NCI-H774 (cell line): ENCODE results near the gene RBCK1.
"Not testable (repeated sequence)": the region's sequence is repeated elsewhere in the genome, so short reads cannot be mapped to it uniquely, and the experiment has no call there.

ENCODE experiments used
- DNase-seq: peaks from one replicate; lab custom pipeline; 2025; lab: John Stamatoyannopoulos, UW

Gene RBCK1

GRCh38 chr20:472889-473292 is 64.8 kb downstream of the RBCK1 start:
- DNase-seq: no peak

- DNase-seq: no peak
Measured at GRCh38 chr20:474581-474980, 66.5 kb downstream of the RBCK1 start.

- DNase-seq: no peak
Measured at GRCh38 chr20:475463-476357, 67.6 kb downstream of the RBCK1 start.

GRCh38 chr20:476561-477249 is 68.6 kb downstream of the RBCK1 start:
- DNase-seq: not testable (repeated sequence)

GRCh38 chr20:478010-478948 is 70.2 kb downstream of the RBCK1 start:
- no peak for DNase-seq

- peak; percentile 48 for DNase-seq
Measured at GRCh38 chr20:478949-479429, 70.9 kb downstream of the RBCK1 start.

- DNase-seq: no peak
Measured at GRCh38 chr20:479487-479886, 71.4 kb downstream of the RBCK1 start.

GRCh38 chr20:480044-480443 is 71.9 kb downstream of the RBCK1 start:
- DNase-seq: no peak

GRCh38 chr20:481167-481566 is 73.1 kb downstream of the RBCK1 start:
- no peak for DNase-seq
